CD4-positive, alpha-beta T cell (primary cell): Measurements from ENCODE around the gene SCGB1D4. TPM values are rescaled to one million over a fixed set of nuclear protein-coding genes. Genes with fewer than 3 reads are reported as not detected.

Experiments used
- ATAC-seq: fragments of 200-7000 bp; cut with Tn5 transposase; one replicate; pipeline ENCODE4 v1.10.0; 2022; ENCODE audit warnings: mild to moderate bottlenecking; ENCODE audit not compliant: poor library complexity
- CTCF ChIA-PET: fragments of 350-600 bp; sonication (Branson Sonifier 250); formaldehyde crosslinking; loops from one replicate; lab custom pipeline; 2021; ENCODE audit warnings: antibody characterized with exemption, inconsistent platforms; lab: Charles Lee
- POLR2A ChIA-PET: fragments of 350-600 bp; sonication (Branson Sonifier 250); formaldehyde crosslinking; loops from one replicate; lab custom pipeline; 2021; ENCODE audit warnings: antibody characterized with exemption, inconsistent platforms; lab: Charles Lee
- DNase-seq, 14 experiments: peaks; one replicate each; pipeline ENCODE4 v3.0.0-alpha.2; 2013 to 2020; ENCODE audit warnings: mixed read lengths in 2 of 14
- H3K27ac ChIP-seq, 2 donors: one replicate each; pipeline versions ENCODE4 v1.5.1 to v1.7.0; 2013; ENCODE audit warnings: low read length in 2 of 2, low read depth in 1 of 2, mild to moderate bottlenecking in 1 of 2
- H3K27me3 ChIP-seq, 2 experiments: 1 replicate in 1 of 2; 2 replicates in 1 of 2; pipeline versions ENCODE4 v1.6.1 to v1.7.0; 2013; ENCODE audit warnings: low read length in 2 of 2, control low read depth in 1 of 2, mild to moderate bottlenecking in 1 of 2, moderate library complexity in 1 of 2; ENCODE audit not compliant: insufficient read depth in 2 of 2, control insufficient read depth in 1 of 2
- H3K36me3 ChIP-seq: one replicate; pipeline ENCODE4 v1.6.1; 2013; ENCODE audit warnings: low read length, control low read depth; ENCODE audit not compliant: insufficient read depth
- H3K4me1 ChIP-seq: one replicate; pipeline ENCODE4 v1.6.1; 2013; ENCODE audit warnings: low read length, control low read depth; ENCODE audit not compliant: insufficient read depth
- H3K4me3 ChIP-seq: one replicate; pipeline ENCODE4 v1.5.1; 2013; ENCODE audit warnings: mild to moderate bottlenecking, low read length, moderate library complexity
- H3K9me3 ChIP-seq, 2 experiments: 1 replicate in 1 of 2; 2 replicates in 1 of 2; pipeline versions ENCODE4 v1.6.1 to v1.7.0; 2013; ENCODE audit warnings: low read length in 2 of 2, mild to moderate bottlenecking in 2 of 2, control low read depth in 1 of 2, moderate library complexity in 1 of 2; ENCODE audit not compliant: control insufficient read depth in 1 of 2, insufficient read depth in 1 of 2
- H3K27ac Mint-ChIP-seq: one replicate; pipeline ENCODE4 v1.8.0; 2020; ENCODE audit warnings: mixed read lengths
- H3K27me3 Mint-ChIP-seq: one replicate; pipeline ENCODE4 v1.8.0; 2021; ENCODE audit warnings: mixed read lengths
- H3K36me3 Mint-ChIP-seq: one replicate; pipeline ENCODE4 v1.8.0; 2021; ENCODE audit warnings: low read depth, mixed read lengths
- H3K4me1 Mint-ChIP-seq: one replicate; pipeline ENCODE4 v1.8.0; 2021; ENCODE audit warnings: low read depth, mixed read lengths
- H3K4me3 Mint-ChIP-seq: one replicate; pipeline ENCODE4 v1.8.0; 2020; ENCODE audit warnings: mild to moderate bottlenecking, mixed read lengths
- H3K9me3 Mint-ChIP-seq: one replicate; pipeline ENCODE4 v1.8.0; 2020; ENCODE audit warnings: mixed read lengths
- intact Hi-C, 2 experiments: fragments of 100-400 bp; cut with DNase I in 1 of 2; cut with micrococcal nuclease in 1 of 2; formaldehyde crosslinking; loops; one replicate each; pipeline versions ENCODE4 v1.15.1 to v1.9.0; 2023 to 2025; cut with DNase I, micrococcal nuclease
- total RNA-seq, 174 experiments: library from RNA in 2 of 174; stranded (reverse) in 2 of 174; gene quantifications; one replicate each; pipeline ENCODE4 v1.2.3 and lab custom pipeline; 2021 to 2026
- TF ChIP-seq, protein P1 (sequence below): fragments of 200-600 bp; IDR thresholded peaks from one replicate; pipeline ENCODE4 v1.8.0; 2022; ENCODE audit warnings: antibody characterized with exemption, mild to moderate bottlenecking

SCGB1D4 gene
- total RNA-seq, 2 experiments from 2014 or later: not detected

DNA sequence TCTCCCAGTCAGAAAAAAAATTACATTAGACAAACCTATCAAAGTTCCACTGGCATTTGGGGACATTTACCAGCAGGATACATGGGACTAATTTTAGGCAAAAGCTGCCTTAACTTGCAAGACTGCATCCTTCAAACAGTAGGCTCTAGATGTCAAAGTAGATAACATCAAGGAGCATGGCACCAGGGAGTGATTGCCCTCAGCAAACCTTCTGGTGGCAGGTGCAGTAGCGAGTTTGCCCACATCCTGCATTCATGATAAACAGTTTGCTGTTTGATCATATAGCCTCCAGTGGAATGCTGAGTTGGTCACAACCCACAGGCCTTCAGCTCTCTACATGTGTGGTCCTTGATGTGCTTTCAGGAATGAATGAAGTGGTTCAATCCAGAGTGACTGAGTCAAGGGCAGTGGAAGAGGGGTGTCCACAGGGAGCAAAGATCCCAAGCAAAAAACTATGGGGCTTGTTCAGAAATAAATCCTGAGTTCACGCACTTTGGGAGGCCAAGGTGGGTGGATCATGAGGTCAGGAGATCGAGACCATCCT, 44.8 kb downstream of the SCGB1D4 start:
- Mint-ChIP-seq H3K36me3 (peaks cover 17% of the 10 kb centered on the region), H3K27me3 (peaks cover 28% of the 10 kb centered on the region), H3K4me3 (no peak overlapping the region), H3K9me3 (peaks cover 12% of the 10 kb centered on the region), H3K4me1 (no peaks in the 10 kb centered on the region), H3K27ac (no peak overlapping the region)
- TF ChIP-seq, protein P1, sequence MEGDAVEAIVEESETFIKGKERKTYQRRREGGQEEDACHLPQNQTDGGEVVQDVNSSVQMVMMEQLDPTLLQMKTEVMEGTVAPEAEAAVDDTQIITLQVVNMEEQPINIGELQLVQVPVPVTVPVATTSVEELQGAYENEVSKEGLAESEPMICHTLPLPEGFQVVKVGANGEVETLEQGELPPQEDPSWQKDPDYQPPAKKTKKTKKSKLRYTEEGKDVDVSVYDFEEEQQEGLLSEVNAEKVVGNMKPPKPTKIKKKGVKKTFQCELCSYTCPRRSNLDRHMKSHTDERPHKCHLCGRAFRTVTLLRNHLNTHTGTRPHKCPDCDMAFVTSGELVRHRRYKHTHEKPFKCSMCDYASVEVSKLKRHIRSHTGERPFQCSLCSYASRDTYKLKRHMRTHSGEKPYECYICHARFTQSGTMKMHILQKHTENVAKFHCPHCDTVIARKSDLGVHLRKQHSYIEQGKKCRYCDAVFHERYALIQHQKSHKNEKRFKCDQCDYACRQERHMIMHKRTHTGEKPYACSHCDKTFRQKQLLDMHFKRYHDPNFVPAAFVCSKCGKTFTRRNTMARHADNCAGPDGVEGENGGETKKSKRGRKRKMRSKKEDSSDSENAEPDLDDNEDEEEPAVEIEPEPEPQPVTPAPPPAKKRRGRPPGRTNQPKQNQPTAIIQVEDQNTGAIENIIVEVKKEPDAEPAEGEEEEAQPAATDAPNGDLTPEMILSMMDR: no peak
- no peaks in the 10 kb centered on the region for H3K36me3 ChIP-seq
- no peak overlapping the region for H3K4me3 ChIP-seq
- ChIA-PET CTCF (no interaction called here), POLR2A (no interaction called here)
- intact Hi-C loops: no loop called here
- ATAC-seq (no peak), DNase-seq (no peak)
- H3K4me1 ChIP-seq: no peaks in the 10 kb centered on the region
- H3K27me3 ChIP-seq: no peaks in the 10 kb centered on the region
- H3K27ac ChIP-seq: no peak overlapping the region
- peaks cover 4 to 39% of the 10 kb centered on the region in 2 experiments for H3K9me3 ChIP-seq

- Histone ChIP-seq H3K4me1 (no peaks in the 10 kb centered on the region), H3K27me3 (peaks cover 2 to 10% of the 10 kb centered on the region in 2 experiments), H3K9me3 (peaks cover 4 to 39% of the 10 kb centered on the region in 2 experiments), H3K27ac (no peak overlapping the region), H3K36me3 (no peaks in the 10 kb centered on the region), H3K4me3 (no peak overlapping the region)
- intact Hi-C loops: no loop called here
- DNase-seq (no peak), ATAC-seq (no peak)
- Mint-ChIP-seq H3K27me3 (peaks cover 24% of the 10 kb centered on the region), H3K4me1 (no peaks in the 10 kb centered on the region), H3K4me3 (no peak overlapping the region), H3K9me3 (peaks cover 12% of the 10 kb centered on the region), H3K27ac (no peak overlapping the region), H3K36me3 (peaks cover 17% of the 10 kb centered on the region)
- TF ChIP-seq, protein P1: no peak
- ChIA-PET CTCF (no interaction called here), POLR2A (no interaction called here)
These were observed 47.2 kb downstream of the SCGB1D4 start for GRCh38 chr11:62251698-62252097.

Other genes with a start within 250 kb of the SCGB1D4 start
- 10 to 100 TPM; 12.6 to 16.3 TPM for gene INCENP, start 175.1 kb downstream of the SCGB1D4 start, total RNA-seq
- not detected for gene SCGB1D1, start 108.9 kb downstream of the SCGB1D4 start, total RNA-seq
- gene SCGB2A1, start 90.4 kb downstream of the SCGB1D4 start, total RNA-seq: not detected
- gene SCGB1D2, start 56.8 kb downstream of the SCGB1D4 start, total RNA-seq: not detected
- gene SCGB2A2, start 28.9 kb downstream of the SCGB1D4 start, total RNA-seq: not detected
- gene ASRGL1, start 38.4 kb upstream of the SCGB1D4 start, total RNA-seq: under 1 TPM; 0.74 to 0.81 TPM
- not detected for gene SCGB1A1, start 120.0 kb upstream of the SCGB1D4 start, total RNA-seq
- gene AHNAK, start 247.7 kb upstream of the SCGB1D4 start, total RNA-seq: 100 to 1,000 TPM; 320 to 332 TPM